ENCODE data around the gene RPL10.

RPL10 gene

DNA sequence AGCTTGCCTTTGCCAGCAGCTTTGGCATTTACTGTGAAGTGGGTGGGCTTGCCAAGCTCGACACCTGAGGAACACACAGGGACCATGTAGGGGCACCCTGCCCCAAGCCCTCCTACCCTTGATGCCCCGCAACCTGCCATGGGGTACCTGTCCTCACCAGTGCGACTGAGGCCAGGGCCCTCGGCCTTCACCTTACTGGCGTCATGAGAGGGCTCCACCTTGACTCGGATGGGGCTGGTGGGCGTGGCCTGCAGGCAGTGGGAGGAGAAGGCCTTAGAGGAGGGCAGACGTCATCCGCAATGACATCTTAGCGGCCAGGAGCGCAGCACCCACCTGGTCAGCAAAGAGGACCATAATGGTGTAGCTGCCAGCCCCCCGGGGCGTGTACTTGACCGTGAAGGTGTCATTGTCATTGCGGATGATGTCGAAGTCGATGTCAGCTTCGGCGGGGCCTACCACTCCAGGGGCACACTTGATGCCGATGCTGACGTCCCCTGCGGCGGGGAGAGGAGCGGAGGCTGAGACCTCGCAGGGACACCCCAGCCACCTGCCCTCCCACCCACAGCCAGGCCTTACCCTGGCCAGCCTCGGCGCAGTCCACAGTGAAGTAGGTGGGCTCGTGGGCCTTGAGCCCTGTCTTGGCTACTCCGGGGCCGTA, 36.0 kb upstream of the RPL10 start:
- FAIRE-seq, result no peak

DNA sequence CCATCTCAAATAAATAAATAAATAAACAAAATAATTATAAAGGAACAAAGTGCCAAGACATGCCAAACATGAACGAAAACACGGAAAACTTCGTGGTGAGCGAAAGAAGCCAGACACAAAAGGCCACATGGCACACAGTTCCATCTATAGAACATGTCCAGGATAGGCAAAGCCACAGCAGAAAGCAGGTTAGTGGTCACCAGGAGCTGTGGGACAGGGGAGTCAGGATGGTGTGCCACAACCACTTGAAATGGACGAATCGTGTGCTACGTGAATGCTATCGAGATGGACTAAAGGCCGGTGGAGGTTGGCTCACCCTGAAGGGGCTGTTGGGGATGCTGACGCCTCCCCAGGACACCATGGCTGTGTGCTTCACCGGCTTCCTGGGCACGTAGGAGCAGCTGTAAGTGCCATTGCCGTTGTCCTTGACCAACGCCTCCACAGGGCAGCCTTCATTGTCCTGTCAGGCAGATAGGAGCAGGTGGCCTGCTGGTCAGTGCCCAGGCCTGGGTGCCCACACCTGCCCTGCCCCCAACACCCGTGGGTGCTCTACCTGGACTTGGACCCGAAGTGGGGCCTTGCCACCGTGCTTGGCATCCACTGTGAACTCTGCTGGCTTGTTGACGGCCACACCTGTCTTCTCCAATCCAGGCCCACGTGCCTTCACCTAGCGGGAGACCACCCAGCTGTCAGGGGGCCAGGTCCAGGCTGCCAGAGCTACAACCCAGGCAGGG, 34.3 kb upstream of the RPL10 start:
- no peak for FAIRE-seq

DNA sequence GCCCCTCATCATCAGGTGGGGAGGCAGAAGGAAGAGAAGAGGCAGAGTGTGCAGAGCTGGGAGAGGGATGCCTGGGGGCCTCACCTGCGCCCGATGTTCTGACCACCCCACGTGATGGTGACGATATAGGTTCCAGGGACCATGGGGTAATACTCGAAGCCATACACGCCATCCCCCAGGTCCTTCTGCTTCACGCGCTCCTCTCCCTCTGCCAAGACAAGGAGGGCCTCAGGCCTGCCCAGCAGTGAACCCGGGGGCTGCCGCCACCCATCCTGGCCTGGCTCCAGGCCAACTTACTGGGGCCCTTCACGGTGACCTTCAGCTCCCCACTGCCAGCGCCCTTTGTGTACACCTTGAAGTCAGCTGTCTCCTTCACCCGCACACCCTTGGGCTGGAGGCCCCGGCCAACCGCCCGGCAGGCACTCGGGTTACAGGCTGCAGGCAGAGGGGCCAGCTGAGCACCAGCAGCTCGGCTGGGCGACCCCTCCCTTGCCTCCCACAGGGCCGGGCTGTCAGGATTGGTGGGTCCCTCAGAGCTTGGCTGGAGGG, 33.1 kb upstream of the RPL10 start:
- FAIRE-seq, result no peak

DNA sequence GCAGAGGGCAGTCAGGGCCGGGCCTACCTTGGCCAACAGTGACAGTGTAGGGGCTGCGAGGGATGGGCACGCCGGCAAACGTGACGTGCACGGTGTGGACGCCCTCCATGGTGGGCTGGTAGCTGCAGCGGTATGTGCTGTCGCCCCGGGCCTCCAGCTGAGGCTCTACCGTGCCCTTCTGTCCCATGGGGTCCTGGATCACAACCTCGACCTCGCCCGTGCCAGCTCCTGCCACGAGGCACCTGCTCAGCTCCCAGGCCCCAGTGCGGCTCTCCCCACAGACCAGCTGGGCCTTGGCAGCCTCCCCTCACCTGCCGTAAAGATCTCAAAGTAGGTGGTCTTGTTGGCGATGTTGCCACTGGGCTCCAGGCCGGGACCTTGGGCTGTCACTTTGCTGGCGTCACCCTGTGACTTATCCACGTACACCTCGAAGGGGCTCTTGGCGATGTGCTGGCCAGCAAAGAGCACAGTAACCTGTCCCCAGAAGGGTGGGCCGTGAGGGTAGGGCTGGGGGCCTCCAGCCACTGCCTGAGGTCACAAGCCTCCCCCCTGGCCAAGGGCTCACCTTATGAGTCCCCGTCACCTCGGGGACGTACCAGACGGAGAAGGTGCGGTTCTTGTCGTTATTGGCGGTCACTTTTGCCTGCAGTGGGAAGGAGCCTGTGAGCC, 32.0 kb upstream of the RPL10 start:
- FAIRE-seq, result no peak

DNA sequence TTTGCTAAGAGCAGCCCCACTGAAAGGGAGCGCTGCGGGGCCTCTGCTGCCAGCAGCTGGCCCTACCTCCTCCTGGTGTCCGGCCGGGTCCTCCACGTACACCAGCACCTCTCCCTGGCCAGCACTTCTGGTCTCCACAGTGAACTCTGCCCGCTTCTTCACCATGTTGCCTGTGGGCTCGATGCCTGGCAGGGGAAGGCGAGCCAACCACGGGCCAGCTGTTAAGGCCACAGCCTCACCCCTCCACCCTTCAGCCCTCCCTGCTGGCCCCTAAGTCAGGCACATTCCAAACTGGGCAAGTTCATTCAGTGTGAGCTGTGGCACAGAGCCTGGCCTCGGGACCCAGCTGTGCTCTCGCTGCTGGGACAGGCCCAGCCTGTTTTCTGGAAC, 31.5 kb upstream of the RPL10 start:
- FAIRE-seq, result no peak

DNA sequence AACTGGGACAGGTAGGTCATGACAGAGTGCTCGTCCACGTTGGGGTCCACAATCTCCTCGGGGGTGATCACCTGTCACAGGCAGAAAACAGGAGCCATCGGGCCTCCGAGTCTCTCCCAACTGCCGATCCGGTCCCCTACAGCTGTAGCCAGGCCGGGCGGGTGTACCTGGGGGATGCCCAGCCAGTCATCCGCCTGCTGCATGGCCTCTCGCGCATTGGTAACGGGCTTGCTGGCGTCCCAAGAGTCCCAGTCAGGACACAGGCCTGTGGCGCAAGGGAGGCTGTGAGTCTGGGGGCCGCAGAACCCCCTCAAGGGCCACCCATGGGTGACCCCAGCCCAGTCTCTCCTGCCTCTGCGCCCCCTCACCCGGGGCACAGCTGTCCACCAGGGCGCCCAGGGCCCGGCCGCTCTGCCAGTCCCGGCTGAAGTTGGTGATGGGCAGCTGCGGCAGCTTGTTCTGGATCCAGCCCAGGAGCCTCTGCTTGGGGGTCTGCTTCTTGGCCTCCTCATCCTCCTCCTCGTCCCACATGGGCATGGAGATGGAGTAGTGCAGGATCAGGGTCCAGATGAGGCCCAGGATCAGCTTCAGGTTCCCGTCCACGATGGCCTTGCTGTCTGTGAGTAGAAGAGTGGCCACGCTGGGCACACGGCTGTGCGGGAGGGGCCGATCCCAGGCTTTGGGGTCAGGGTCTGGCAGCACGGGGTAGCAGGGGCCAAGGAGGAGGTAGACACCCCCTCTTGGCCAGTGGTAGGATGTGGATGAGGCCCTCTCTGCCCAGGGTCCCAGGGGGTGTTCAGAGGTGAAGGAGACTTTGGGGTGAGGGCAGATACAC, 30.5 kb upstream of the RPL10 start:
- FAIRE-seq, result no peak

DNA sequence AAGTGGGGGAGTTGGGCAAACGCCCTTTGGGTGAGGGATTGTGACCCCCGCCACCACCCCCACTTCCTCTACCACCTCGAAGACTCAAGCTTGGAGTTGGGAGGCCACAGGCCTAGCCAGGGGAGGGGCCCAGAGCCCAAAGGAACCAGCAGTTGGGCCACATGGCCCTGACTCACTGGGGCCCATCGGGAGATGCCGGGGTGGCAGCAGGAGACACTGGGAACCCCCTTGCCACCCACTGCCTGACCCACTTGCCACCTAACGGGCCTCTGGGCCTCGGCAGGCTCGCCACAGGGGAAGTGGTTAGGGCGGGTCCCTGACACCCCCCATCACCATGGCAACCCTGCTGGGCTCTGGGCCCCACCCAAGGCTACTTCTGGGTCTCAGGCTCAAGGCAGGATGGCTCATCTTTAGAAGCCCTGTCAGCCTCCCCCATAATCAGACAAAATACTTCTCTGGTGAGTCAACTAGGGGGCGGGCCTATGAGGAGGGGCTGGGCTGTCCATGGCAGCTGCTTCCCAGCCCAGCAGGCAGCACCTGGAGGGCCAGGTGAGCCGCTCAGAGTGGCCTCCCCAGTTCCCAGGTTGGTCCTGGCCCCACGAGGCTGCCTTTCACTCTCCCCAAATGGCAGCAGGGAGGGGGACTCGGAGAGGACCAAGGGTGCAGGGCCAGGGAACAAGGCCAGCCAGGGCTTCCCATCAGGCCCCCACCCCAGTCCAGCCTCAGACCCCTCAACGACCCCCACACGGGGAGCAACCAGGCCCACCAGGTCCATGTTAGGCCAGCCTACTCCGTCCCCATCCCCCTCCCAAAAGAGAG, 29.3 kb upstream of the RPL10 start:
- FAIRE-seq, result no peak

DNA sequence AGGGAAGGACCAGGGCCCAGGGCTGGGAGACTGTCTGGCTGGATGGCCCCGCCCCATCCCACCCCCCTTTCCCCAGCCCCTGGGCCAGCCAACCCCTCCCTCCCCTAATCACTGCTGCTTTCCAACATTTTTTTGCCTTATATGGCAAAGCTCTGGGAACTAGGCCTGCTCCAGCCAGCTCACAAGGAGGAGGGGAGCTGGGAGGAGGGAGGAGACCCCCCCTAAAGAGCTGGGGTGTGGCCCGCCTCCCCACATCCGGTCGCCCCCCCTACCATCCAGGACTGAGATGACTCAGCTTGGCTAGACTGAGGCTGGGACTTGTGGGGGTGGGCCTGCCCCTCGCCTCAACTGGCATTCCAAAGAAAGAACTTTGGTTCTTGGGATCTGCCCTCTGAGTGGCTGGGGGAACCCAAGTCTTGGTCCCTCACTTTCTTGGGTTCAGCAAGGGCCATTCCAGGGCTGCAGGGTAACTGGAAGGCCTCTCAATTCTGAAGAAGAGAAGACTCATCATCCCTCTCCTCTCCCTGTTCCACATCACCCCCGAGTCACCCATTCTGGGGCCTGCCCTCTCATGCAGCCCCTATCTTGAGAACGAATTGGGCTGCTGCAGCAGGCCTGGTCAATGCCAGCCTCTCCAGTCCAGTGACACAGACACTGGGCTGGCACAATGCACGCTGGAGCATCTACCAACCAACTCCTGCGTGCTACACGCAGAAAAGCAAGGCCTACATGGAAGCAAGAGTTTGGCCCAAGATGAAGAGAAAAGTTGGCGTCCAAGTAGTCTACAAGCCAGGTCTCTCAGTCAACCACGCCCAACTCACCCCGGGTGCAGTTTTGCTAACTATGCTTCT, 28.5 kb upstream of the RPL10 start:
- FAIRE-seq, result no peak

DNA sequence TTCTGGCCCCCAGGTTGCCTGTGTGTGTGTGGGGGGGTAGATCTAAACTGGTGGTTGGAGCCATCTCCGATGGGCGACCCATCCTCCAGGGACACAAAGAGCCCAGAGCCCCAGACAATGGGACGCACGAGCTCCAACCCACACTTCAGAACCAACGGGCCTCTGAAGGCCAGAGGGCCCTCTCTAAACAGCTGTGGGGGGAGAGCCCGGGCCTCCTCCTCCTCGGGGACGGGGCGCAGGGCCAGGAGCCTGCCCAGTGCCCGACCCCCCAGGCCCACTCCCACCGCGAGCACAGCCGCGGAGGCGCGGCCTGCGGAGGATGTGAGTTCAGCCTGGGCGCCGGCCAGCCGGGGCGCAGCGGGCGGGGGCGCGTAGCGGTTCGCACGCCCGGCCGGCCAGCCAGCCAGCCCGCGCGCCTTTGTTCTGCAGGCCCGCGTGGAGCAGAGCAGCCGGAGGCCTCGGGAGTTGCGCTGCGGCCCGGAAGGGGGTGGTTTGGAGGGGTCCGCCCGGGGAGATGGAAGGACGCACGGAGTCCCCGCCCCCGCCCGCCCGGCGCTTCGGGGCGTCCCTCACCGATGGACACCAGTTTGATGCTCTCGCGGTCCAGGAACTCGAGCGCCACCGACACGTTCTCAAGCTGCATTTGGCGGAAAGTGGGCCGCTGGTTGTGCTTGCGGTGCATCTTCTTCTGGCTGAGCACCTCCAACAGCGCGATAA, 27.7 kb upstream of the RPL10 start:
- no peak for FAIRE-seq

DNA sequence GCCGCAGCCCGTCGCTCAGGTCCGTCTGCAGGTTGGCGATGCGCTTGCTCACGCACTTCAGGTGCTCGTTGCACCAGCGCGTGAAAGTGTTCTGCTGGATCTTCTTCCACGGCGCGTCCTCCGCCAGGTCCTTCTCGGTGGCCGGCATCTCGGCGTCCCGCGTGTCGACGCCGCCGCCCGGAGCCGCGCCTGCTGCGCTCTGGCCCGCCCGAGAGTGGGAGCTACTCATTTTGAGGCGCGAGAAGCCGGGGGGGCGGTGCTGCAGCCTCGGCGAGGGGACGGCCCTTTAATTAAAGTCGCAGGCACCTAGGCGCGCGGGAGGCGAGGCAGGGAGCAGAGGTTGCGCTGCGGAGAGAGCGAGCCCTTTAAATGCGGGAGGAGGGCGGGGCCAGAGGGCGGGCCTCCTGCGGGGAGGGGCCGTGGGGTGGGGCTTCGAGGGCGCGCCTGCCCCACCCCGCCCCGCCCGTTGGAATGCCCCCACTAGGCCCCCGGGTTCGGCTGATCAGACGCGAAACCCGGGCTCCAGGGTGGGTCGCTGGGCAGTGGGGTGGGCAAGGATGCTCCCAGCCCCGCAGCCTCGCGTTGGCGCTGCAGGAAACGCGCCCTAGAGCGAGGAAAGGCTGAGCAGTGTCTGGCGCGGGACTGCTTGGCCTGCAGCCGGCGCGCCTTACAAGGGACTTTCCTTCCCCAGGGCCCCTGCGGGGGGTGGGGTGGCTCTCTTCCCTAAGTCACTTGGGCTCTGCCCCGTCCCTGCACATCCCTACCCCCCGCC, 27.0 kb upstream of the RPL10 start:
- FAIRE-seq, result no peak

DNA sequence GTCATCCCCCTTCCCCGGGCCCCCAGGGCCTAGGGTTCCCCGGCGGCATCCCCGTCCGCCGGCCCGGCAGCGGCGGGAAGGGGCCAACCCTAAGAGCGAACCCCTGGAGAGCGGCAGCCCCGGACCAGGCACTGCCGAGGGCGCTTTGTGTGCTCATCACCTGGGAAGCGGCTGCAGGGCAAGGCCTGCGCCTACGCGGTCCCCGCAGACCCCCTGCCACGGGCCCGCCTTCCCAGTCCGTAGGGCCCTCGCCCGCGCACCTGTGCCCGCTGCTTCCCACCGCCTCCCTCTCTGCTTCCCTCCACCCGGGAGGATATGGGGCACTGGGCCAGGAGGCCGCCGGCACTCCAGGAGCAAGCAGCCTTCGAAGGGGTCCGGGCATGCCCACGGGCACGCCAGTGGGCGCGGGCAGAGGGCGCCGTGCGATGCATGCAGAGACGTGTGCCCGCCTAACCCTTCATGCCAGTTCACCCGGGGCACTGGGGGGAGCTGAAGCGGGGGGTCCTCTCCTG, 26.3 kb upstream of the RPL10 start:
- no peak for FAIRE-seq

DNA sequence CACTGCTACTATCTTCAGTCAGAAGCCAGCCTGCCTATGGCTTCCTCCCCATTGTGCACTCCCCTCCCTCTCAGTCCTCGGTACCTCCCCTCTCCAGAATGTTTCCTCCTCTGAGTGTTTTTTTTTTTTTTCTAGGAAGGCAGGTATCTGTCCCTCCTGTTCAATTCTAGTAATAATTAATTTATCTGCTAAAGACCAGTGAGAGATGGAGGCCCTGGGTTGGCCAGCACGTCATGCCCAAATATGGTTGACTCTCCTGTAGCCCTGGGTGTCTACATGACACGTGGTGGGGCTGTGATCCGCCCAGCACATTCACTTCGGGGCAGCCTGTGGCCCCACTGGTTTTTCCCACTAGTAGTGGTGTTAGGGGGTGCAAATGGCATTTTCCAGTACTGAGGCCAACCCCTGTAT, 25.6 kb upstream of the RPL10 start:
- FAIRE-seq, result no peak

DNA sequence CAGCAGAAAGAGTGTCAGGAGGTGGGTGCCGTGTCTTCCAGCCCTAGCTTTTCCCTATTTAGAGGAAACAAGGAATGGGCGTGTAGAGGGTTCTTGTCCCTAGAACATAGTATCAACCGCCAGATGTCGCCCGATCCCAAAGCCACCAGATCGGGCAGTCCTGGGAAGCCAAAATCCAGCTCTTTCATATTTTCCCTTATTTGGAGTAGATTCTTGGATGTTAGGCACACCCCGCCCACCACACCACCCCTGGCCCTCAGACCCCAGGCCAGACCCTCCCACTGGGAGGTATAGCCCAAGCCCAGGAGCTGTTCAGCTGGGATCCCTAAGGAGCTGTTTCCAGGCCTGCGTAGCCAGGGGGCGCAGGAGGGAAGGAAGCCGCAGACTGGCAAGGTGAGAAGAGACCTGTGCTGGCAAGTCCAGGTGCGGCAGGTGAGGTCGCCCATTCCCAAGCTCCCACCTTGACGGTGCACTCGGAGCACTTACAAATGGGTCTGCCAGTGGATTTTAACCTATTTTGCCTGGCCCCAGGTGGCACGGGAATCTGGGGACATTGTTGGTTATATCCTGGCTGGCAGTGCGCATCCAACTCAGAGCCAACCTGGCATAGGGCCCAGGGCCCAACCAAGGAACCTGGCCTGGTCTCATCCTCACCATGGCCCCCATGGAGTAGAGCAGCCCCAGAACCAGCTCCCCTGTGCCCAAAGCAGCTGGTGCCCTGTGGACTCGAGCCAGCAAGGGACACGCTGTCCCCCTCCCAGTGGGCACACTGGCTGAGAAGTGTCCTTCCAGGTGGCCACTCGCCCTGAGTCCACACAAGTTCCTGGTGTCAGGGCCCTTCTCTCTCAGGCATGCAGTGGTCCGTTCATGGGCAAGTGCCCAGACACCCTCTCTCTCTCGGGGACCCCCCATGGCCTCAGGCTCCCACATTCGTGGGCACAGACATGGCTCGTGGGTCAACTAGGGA, 24.6 kb upstream of the RPL10 start:
- FAIRE-seq, result no peak

DNA sequence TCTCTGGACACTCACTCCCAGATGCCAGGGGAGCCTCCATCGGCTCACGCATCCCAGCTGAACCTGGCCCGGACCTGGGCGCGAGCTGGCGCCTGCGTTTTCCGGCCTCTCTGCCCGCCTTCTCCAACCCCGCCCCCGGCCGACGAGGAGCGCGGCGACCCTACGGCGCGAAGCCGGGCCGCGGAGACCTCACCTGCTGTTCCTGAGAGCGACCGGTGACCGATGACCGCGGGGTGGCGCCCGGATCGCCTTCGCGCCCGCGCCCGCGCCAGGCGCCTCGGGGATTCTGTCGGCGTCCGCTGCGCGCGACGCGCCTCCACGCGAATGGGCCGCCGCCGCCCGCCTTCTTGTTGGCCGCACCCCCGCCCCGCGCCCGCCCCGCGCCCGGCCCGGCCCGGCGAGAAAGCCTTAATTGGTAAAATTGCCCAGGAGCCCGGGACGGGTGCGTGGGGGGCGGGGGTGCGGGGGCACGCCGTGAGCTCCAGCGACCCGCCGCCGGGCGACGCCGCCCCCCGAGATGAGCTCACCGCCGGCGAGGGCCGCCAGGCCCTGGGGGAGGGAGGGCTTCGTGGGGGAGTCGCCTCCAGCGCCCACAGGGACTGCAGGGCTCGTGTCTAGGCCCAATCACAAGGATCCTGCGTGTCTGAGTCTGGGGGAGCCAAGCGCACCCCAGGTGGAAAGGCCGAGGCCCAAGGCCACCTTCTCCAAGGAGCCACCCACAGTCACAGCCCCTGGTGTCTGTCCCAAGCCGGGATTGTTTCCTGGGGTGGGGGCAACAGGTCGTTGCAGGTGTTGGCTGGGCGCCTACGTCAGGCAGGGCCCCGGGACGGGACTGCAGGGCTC, 23.6 kb upstream of the RPL10 start, which contains the start of gene FLNA:
Gene FLNA, minus strand, starts transcription at position 322 of the 843 bp plus-strand sequence. CDS start 3,389 bp downstream, outside the sequence.
- no peak for FAIRE-seq

DNA sequence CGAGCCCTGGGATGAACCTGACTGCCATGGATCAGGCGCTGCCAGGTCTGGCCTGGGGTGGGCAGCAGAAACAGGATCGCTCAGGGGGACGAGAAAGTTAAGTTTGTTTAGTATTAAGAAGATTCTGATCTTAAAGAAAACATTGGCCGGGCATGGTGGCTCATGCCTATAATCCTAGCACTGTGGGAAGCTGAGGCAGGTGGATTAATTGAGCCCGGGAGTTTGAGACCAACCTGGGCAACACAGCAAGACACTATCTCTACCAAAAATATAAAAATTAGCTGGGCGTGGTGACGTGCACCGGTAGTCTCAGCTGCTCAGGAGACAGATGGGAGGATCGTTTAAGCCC, 23.0 kb upstream of the RPL10 start:
- no peak for FAIRE-seq

DNA sequence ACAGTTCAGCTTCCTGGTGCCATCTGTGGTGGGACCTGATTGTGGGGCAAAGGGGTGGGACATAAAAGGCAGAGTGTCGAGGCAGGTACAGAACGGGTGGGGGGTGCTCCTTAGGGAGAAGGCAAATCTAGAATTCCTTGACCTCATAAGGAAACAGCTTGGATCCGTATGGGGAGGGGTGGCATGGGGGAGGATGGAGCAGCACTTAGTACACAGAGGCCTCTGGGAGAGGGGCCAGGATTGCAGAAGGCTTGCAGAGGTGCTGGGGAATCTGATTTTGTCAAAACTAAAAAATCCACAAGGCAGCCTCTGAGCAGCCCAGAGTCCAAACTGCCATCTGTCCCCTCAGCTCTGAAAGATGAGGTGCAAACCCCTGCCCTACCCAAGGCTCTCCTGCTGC, 21.4 kb upstream of the RPL10 start:
- no peak for FAIRE-seq
